ENCODE measurements around the gene DUSP10.

DUSP10 gene

DNA sequence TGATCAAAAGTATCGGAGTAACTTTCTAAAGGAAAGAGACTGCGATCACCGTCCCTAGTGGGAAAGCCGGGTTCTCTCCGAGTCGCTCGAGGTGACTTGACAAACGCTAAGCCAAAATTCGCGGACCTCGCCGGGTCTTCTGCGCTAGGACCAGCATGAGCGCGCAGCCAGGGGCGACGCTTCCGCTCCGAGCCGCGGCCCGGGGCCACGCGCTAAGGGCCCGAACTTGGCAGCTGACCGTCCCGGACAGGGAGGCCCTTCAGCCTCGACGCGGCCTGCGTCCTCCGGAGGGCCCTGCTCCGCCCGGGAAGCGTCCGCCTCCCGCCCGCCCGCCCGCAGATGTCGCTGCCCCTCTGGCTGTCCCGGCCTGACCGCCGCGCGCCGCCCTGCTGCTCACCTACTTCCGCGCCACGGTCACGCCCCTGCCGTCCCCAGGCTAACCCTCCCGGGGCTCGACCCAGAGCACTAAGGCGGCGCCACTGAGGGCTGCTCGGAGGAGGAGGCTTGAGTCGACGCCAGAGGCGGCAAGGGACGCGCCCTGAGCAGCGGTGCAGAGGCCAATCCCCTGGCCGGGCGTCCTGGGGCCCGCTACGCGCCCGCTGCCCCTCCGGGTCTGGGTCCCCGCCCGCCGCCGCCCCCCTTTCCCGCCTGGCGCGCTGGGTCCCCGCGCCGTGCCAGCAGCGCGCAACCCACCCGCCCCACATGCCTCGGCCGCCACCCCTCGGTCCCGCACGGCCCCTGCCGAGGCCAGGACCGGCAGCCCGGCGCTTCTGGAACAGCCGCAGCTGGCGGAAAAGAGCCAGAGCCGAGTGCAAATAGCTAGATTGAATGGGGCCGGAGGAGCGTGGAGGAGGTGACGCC is 896 bp upstream of the DUSP10 start:
- Histone ChIP-seq H3K9ac (ENCODE audit: low read depth, low read length) (peak overlapping the region; percentile 48; the same call in 1 of the 2 replicates), H3K4me1 (ENCODE audit: insufficient read depth, low read length) (peaks cover 16% of the 10 kb centered on the region), H3K9me3 (ENCODE audit: insufficient read depth, low read depth, low read length) (no peaks in the 10 kb centered on the region), H3K36me3 (ENCODE audit: insufficient read depth, low read length) (peaks cover 7% of the 10 kb centered on the region; the same call in 1 of the 2 replicates), H3K4me3 (ENCODE audit: low read length) (peak overlapping the region; percentile 80), H3K27ac (ENCODE audit: low read depth, low read length) (peak overlapping the region; percentile 73; the same call in 1 of the 2 replicates), H3K27me3 (ENCODE audit: insufficient read depth, low read length) (peaks cover 21% of the 10 kb centered on the region)
- WGBS = under 1% methylated on average over 98 of the region's 98 CpGs

DNA sequence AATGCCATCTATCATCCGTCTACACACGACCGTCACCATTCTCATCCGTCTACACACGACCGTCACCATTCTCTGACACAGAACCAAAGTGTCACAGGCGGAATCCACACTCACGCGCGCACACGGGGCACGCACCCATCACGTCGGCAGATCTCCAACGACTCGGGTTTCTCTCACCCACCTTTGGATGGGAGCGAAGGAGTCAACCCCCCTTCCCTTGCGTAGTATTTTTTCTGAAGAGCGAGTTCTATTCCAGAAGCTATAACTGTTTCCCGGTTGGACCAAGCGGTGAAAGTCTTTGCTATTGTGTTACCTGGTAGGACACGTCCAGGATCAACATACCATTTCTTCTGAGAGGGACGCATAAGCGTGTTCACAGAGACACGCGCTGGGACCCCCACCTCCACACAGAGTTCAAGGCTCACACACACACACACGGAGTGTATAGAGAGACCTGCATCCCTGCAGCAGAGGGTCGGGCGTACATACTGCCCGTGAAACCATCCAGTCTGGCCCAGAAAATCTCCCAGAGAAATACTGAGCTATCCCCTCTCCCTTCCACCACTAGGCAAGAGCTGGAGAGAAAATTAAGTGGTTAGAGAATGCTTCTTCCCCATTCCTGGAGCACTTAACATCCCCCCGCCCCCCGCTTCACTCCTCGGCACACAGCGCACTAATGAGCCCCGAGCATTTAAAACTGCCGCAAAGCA is 741 bp downstream of the DUSP10 start:
- H3K9me3 ChIP-seq (ENCODE audit: insufficient read depth, low read depth, low read length) = no peaks in the 10 kb centered on the region
- peak overlapping the region; percentile 80 for H3K4me3 ChIP-seq (ENCODE audit: low read length)
- H3K4me1 ChIP-seq (ENCODE audit: insufficient read depth, low read length) = peaks cover 16% of the 10 kb centered on the region
- H3K9ac ChIP-seq (ENCODE audit: low read depth, low read length) = peak overlapping the region; percentile 31
- H3K27me3 ChIP-seq (ENCODE audit: insufficient read depth, low read length) = peaks cover 21% of the 10 kb centered on the region
- WGBS = under 1% methylated on average over 36 of the region's 36 CpGs
- no peak overlapping the region; the same call in 1 of the 2 replicates for H3K27ac ChIP-seq (ENCODE audit: low read depth, low read length)
- peaks cover 7% of the 10 kb centered on the region; the same call in 1 of the 2 replicates for H3K36me3 ChIP-seq (ENCODE audit: insufficient read depth, low read length)

DNA sequence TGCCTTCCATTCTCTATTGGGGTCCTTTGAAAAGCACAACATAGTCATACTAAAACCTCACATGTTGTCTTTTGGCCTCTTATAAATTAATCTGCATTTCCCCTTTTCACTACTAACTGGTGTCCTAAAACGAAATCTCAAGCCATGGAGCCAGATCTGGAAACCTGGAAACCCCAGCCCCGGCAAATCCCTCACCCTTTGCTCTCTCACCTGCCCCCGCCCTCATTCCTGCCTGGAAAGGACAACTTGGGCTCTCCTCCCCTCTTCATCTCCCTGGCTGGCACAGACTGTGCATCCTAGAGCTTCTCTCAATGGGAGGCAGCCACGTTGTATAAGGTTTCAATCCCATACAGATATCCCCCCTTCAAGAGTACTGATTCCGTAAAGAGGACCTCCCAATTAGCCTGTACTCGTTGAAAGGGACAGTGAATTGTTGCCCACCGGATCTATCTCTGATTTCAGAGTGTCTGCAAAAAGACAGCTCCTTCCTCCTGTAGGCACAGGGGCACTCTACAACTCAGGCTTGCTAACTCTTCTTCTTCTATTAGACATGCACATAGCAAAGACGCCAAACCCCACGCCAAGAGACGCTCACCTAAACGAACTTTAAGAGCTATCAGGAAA is 1.4 kb downstream of the DUSP10 start:
- H3K27ac ChIP-seq (ENCODE audit: low read depth, low read length) = no peak overlapping the region
- H3K4me3 ChIP-seq (ENCODE audit: low read length) = peak overlapping the region; percentile 80
- H3K4me1 ChIP-seq (ENCODE audit: insufficient read depth, low read length) = peaks cover 16% of the 10 kb centered on the region
- peaks cover 7% of the 10 kb centered on the region; the same call in 1 of the 2 replicates for H3K36me3 ChIP-seq (ENCODE audit: insufficient read depth, low read length)
- H3K27me3 ChIP-seq (ENCODE audit: insufficient read depth, low read length) = peaks cover 21% of the 10 kb centered on the region
- H3K9ac ChIP-seq (ENCODE audit: low read depth, low read length) = no peak overlapping the region
- WGBS = 11% methylated on average over 11 of the region's 11 CpGs
- H3K9me3 ChIP-seq (ENCODE audit: insufficient read depth, low read depth, low read length) = no peaks in the 10 kb centered on the region

DNA sequence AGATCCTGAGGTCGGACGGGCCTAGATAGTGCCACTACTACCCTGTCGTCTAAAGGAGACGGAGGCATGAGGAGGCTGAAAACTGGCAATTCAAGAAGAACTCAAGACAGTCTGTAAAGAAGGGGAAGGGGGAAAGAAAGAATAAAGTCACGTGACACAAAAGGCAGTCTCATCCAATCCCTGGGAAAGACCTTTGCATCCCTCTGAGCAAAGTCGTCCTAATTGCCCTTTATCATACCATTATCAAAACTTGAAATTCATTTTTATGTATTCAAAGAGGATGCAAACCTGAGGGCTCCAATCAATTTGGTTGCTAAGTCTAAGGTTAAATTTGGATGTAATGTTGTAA is 2.2 kb downstream of the DUSP10 start:
- H3K27me3 ChIP-seq (ENCODE audit: insufficient read depth, low read length) = peaks cover 21% of the 10 kb centered on the region
- WGBS = 95% methylated on average over 6 of the region's 6 CpGs
- no peaks in the 10 kb centered on the region for H3K9me3 ChIP-seq (ENCODE audit: insufficient read depth, low read depth, low read length)
- no peak overlapping the region for H3K9ac ChIP-seq (ENCODE audit: low read depth, low read length)
- H3K27ac ChIP-seq (ENCODE audit: low read depth, low read length) = no peak overlapping the region
- peaks cover 7% of the 10 kb centered on the region; the same call in 1 of the 2 replicates for H3K36me3 ChIP-seq (ENCODE audit: insufficient read depth, low read length)
- H3K4me1 ChIP-seq (ENCODE audit: insufficient read depth, low read length) = peaks cover 16% of the 10 kb centered on the region
- H3K4me3 ChIP-seq (ENCODE audit: low read length) = peak overlapping the region; percentile 80; the same call in 1 of the 2 replicates

DNA sequence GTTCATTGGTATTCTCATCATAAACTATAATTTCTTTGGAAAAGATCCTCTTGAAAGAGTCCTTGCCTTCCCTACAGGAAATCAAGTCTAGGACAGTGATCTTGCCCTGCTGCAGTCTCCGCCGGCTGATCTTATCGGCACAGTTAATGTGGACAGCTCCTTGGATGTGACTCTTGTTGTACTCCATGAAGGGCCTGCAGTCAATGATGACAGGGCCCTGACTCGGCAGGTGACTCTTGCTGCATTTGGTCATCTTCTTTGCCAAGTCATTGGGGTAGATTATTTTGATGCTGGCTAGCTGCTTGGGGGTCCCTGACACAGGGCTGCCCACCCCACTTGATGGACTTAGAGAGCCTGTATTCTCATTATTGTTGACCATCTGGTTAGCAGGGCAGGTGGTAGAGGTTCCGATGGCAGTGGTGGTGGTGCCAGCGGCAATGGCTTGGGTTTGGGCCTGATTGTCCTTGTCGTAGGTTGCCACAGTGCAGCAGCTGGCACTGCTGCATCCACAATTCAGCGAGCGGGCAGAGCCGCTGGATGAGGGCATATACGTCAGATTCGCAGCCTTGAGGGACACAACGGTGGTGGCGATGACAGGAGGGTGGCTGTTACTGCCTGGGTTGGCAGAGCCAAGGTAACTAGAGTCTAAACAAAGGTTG is 2.7 kb downstream of the DUSP10 start:
- Histone ChIP-seq H3K36me3 (ENCODE audit: insufficient read depth, low read length) (peaks cover 7% of the 10 kb centered on the region; the same call in 1 of the 2 replicates), H3K9ac (ENCODE audit: low read depth, low read length) (no peak overlapping the region), H3K27me3 (ENCODE audit: insufficient read depth, low read length) (peaks cover 19% of the 10 kb centered on the region), H3K4me3 (ENCODE audit: low read length) (no peak overlapping the region), H3K4me1 (ENCODE audit: insufficient read depth, low read length) (peaks cover 13% of the 10 kb centered on the region), H3K9me3 (ENCODE audit: insufficient read depth, low read depth, low read length) (no peaks in the 10 kb centered on the region), H3K27ac (ENCODE audit: low read depth, low read length) (no peak overlapping the region)
- 95% methylated on average over 14 of the region's 14 CpGs for WGBS

DNA sequence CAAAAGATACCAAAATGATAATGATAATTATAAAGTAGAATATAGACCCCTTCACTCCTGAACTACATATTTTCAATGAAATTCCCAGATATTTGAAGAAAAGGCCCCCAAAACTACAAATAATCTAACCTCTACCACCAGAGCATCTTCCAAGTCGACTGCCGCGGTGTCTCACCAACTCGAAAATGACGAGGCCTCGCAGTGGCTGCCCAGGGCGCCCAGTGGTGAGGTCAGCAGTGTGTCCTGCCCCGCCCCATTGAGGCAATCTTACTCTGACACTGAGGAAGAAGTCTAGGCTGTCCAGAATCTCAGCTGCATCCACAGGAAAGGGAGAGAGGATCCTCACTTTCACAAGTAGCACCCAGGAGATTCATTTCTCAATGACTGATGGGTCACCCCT is 5.2 kb downstream of the DUSP10 start:
- Histone ChIP-seq H3K27me3 (ENCODE audit: insufficient read depth, low read length) (peaks cover 19% of the 10 kb centered on the region), H3K27ac (ENCODE audit: low read depth, low read length) (no peak overlapping the region), H3K9me3 (ENCODE audit: insufficient read depth, low read depth, low read length) (no peaks in the 10 kb centered on the region), H3K9ac (ENCODE audit: low read depth, low read length) (no peak overlapping the region), H3K4me1 (ENCODE audit: insufficient read depth, low read length) (peaks cover 6% of the 10 kb centered on the region; the same call in 1 of the 2 replicates), H3K4me3 (ENCODE audit: low read length) (no peak overlapping the region), H3K36me3 (ENCODE audit: insufficient read depth, low read length) (peaks cover 7% of the 10 kb centered on the region; the same call in 1 of the 2 replicates)
- WGBS = 94% methylated on average over 8 of the region's 8 CpGs

DNA sequence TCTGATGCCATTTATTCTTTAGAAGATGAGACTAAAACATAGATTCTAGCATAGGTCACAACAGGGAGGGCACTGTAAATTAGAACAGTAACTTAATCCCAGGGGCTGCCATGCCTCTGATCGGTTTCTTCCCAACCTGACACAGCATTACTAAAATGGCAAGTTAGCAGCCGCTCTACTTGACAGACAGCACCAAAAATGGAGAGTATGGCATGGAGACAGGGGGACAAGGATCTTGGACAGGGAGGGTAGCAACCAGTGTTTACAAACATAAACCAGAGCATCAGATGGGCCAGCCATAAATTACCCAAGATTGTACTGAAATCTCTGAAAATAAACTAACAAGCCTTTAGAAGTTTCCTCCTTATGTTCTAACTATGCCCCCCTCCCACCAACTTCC is 5.9 kb downstream of the DUSP10 start:
- Histone ChIP-seq H3K4me3 (ENCODE audit: low read length) (no peak overlapping the region), H3K27ac (ENCODE audit: low read depth, low read length) (no peak overlapping the region), H3K9ac (ENCODE audit: low read depth, low read length) (no peak overlapping the region), H3K4me1 (ENCODE audit: insufficient read depth, low read length) (peaks cover 6% of the 10 kb centered on the region; the same call in 1 of the 2 replicates), H3K27me3 (ENCODE audit: insufficient read depth, low read length) (peaks cover 15% of the 10 kb centered on the region), H3K36me3 (ENCODE audit: insufficient read depth, low read length) (peaks cover 7% of the 10 kb centered on the region; the same call in 1 of the 2 replicates), H3K9me3 (ENCODE audit: insufficient read depth, low read depth, low read length) (no peaks in the 10 kb centered on the region)
- 85% methylated on average over 2 of the region's 2 CpGs for WGBS

DNA sequence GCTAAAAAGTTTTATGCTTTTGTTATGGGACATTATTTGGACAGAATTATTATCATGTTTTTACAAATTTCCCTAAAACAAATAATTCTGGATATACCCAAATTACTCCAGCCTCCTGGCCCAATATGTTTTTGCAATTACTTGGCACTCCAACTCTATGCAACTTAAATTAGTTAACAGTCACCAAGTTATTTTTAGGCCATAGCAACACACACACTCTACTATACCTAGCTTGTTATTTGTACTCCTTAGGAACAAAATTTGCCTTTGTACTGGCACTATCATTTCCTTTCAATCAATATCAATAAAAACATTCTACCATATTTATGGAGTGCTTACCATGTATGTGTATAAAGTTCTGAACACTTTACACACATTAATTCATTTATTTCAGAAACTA is 7.7 kb downstream of the DUSP10 start:
- no peaks in the 10 kb centered on the region for H3K9me3 ChIP-seq (ENCODE audit: insufficient read depth, low read depth, low read length)
- no peak overlapping the region for H3K9ac ChIP-seq (ENCODE audit: low read depth, low read length)
- peaks cover 8% of the 10 kb centered on the region for H3K4me1 ChIP-seq (ENCODE audit: insufficient read depth, low read length)
- H3K27ac ChIP-seq (ENCODE audit: low read depth, low read length) = no peak overlapping the region
- H3K4me3 ChIP-seq (ENCODE audit: low read length) = no peak overlapping the region
- peaks cover 7% of the 10 kb centered on the region; the same call in 1 of the 2 replicates for H3K36me3 ChIP-seq (ENCODE audit: insufficient read depth, low read length)
- no peaks in the 10 kb centered on the region for H3K27me3 ChIP-seq (ENCODE audit: insufficient read depth, low read length)

DNA sequence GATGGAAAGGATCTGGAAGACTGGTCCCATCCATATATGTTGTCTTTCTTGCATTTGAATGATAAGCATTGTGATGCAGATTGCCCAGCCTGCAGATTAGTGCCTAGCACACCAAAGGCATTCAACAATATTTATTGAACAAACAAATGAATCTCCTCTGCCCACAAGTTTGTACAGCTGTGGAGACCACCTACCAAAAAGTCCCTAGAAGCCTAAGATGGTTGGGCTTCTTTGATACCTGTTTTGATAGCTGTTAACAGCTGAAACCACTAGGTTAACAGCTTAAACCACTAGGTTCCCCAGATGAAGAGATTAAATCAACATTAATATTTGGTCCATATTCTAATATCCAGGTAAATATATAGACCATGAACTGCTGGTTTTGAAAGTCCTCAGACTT is 9.8 kb downstream of the DUSP10 start:
- Histone ChIP-seq H3K4me3 (ENCODE audit: low read length) (no peak overlapping the region), H3K36me3 (ENCODE audit: insufficient read depth, low read length) (no peaks in the 10 kb centered on the region; the same call in 1 of the 2 replicates), H3K9ac (ENCODE audit: low read depth, low read length) (no peak overlapping the region), H3K27ac (ENCODE audit: low read depth, low read length) (no peak overlapping the region), H3K27me3 (ENCODE audit: insufficient read depth, low read length) (no peaks in the 10 kb centered on the region), H3K4me1 (ENCODE audit: insufficient read depth, low read length) (peaks cover 8% of the 10 kb centered on the region), H3K9me3 (ENCODE audit: insufficient read depth, low read depth, low read length) (no peaks in the 10 kb centered on the region)

DNA sequence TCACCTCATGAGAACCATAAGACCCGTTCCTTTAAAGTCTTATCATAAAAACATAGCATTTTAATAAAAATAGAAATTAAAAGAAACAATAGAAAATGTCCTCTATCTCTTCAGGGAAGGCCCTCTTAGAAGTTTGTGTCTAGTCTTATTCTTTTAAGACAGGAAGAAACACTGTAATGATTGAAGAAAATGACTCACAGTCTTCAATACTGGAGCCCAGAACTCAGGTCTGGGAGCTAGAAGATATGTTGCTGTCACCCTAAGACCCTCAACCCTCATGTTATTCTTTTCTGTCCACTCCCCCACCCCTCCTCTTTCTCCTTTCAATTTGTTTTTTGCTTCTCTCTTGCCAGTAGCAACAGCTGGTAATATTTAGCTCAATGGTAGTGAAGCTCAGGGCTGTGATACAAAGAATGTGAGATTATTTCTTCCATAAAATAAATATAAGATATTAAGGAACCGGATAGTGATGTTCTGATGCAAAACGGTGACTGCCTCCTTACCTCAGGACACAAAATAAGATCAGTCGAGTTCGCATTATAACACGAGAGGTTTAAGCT is 12.0 kb downstream of the DUSP10 start:
- Histone ChIP-seq H3K9ac (ENCODE audit: low read depth, low read length) (no peak overlapping the region), H3K9me3 (ENCODE audit: insufficient read depth, low read depth, low read length) (no peaks in the 10 kb centered on the region), H3K4me3 (ENCODE audit: low read length) (no peak overlapping the region), H3K27me3 (ENCODE audit: insufficient read depth, low read length) (no peaks in the 10 kb centered on the region), H3K4me1 (ENCODE audit: insufficient read depth, low read length) (peaks cover 8% of the 10 kb centered on the region), H3K36me3 (ENCODE audit: insufficient read depth, low read length) (no peaks in the 10 kb centered on the region), H3K27ac (ENCODE audit: low read depth, low read length) (no peak overlapping the region)
- WGBS = 91% methylated on average over 5 of the region's 6 CpGs

Measured in HUES64 (cell line).